Measurements from ENCODE around the gene CSH1.
"Not testable (repeated sequence)": the region's sequence is repeated elsewhere in the genome, so short reads cannot be mapped to it uniquely, and the experiment has no call there.

The CSH1 gene

DNA sequence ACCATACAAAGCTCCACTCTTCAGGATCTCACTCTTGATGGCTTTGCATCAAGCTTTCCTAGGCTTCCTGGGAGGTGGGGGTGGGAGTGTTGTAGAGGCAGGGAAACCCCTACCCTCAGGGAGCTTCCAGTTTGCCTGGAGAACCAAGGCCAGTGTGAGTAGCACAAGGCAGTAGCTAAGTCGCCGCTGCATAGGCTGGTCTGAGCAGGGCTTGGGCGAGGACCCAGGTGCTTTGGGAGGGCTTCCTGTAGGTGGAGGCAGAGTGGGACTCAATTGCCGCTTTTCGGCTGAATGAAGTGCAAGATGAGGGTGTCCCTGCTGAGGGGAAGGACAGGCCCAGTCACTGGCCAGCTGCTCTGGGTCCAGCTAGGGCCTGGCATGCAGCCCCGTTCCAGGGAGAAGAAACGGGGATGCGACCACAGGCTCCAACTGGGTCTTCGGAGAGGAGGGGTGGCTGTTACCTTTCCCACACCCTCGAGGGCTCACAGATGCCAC is 31.8 kb upstream of the CSH1 start:
- no peak for DNase-seq

DNA sequence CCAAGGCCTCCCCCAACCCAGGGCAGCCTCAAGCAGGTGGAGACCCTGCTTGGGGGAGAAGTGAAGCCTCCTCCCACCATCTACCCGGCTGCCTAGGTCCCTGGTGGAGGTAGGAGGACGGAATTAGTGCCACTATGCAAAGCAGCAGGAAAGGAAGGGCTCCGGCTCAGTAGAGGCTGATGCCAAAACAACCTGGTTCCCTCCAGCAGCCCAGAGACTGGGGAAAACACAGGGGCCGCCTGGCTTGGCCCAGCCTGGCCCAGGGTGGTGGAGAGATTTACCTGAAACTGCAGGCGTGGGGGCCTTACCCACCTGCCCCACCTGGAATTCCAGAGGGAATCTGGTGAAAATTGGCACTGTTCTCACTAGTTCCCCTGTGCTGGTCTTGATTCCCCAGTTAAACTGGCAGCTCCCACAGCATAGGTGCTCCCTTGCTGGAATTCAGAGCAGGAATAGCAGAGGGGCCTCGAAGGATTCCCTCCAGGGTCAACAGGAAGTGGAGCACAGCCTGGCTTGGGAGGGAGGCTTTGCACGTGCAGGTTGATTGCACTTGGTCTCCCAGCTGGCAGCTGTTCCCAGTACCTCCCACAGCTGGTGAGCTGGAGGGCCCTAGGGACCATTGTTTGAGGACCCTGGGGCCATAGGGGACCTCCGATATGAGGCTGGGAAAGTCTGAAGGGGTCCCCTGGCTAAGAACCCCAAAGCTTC is 31.2 kb upstream of the CSH1 start:
- DNase-seq = no peak

DNA sequence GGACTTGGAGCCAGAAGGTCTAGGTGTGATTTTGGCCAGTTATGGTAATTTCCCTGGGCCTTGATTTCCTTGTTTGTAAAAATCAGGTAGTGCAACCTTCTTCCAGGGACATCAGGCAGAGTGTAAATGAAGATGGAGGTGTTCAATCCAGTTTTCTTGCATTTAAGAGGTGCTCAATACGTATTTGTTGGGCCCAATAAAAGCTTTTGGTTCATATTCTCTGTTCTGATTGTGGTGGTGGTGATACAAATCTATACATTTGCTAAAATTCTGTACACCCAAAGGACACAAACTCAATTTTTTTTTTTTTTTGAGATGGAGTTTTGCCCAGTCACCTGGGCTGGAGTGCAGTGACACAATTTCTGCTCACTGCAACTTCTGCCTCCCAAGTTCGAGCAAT is 29.8 kb upstream of the CSH1 start:
- DNase-seq = no peak

DNA sequence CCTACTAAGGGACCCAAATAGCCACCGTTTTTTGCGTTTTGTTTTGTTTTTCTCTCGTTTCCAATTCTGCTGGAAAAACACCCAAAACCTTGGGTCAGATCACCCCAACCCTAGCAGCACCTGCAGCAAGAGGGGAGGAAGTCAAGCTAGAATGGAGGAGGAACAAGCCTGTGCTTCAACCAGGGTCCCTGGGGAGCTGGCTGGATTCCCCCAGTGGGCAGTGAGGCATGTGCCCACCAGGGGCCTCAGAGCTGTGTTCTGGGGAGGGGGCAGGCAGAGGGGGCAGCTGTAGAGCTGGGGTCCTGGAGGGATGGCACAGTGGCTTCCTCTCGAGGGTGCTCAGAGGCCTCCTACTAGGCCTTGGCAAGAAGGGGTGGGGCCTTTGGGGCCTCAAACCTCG is 29.2 kb upstream of the CSH1 start:
- DNase-seq = no peak

DNA sequence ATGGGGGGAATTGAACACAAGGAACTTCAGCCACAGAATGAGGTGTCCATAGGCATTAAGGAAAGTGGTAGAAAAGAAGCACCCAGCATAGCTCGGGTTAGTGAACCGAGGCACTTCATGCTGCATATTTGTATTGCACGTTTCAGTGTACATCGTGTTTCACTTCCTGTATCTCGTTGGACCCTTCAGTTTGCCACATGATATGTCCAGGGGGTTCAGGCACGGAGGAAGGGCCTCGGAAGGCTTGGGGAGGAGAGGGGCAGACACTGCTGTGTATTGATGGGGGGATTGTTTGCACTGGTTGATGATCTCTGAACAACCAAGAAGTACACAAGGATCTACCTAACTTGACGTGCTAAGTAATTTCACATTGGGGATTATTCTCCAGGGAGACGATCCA is 26.0 kb upstream of the CSH1 start:
- DNase-seq = not testable (repeated sequence)

DNA sequence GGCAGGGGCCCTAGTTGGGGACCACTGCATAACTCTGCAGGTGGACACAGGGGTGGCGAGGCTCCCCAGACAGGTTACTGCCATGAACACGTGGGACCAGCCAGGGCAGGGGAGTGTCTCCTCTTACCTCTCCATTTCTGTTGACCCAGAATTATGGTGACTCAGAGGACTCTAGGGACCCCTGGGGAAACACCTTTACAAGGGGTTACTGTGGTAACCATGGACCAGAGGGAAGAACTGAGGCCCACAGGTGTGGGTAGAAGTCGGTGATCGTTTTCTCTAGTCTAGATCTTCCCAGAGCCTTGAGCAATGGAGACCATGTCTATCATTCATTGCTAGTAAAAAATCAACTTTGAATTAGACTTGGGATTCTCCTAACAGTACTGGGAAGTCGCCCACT is 24.4 kb upstream of the CSH1 start:
- not testable (repeated sequence) for DNase-seq

DNA sequence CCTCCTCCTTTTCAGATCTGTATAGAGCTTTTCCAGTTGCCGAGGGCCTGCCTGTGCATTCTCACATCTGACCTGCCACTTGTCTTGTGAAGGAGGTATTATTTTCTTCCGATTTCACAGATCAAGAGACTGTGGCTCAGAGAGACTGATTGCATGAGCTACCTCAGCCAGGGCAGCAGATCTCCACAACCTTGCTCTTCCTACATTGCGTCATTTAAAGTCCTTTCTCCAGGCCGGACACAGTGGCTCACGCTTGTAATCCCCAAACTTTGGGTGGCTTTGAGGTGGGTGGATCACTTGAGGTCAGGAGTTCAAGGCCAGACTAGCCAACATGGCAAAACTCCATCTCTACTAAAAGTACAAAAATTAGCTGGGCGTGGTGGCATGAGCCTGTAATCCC is 23.7 kb upstream of the CSH1 start:
- not testable (repeated sequence) for DNase-seq

DNA sequence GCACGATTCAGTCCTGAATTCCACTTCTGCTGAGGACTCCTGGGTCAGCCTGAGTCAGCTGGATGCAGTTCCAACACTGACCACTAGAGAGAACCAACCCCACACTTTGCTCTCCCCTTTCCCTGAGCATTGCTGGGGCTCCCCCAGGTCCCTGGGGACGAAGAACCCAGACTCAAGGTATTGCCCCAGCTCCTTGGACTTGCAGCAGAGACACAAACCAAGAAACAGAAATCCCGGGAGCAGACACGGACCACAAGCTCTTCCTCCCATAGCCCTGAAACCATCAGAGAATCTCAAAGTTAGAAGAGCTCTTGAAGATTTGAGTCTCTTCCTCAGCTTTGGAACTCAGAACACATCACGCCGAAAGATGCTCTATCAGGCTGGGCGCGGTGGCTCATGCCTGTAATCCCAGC is 22.9 kb upstream of the CSH1 start:
- DNase-seq = no peak

DNA sequence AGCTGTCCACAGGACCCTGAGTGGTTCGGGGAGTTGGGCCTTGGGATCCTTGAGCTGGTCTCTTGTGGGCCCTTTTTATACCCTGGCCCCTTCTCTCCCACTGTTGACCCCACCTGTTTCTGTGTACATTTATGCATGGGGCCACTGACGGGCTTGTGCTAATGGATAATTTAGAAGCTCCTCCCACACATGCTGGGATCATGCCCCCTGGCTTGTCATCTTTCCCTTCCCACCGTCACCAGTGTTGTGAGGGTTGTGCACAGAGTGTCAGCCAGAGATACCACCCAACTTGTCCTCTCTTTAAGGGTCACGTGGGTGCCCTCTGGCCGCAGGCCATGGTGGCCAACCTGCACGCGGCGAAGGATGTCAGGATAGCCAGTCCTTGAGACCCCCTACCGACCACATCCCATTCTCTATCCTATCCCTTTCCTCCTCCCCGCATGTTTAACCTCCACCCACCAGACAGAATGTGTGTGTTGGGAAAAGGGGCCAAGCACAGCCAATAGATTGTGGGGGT is 22.5 kb upstream of the CSH1 start, which contains the start of gene GH1:
Gene GH1, minus strand, starts transcription at position 51 of the 517 bp plus-strand sequence. CDS start 63 bp downstream, outside the sequence.
- not testable (repeated sequence) for DNase-seq

DNA sequence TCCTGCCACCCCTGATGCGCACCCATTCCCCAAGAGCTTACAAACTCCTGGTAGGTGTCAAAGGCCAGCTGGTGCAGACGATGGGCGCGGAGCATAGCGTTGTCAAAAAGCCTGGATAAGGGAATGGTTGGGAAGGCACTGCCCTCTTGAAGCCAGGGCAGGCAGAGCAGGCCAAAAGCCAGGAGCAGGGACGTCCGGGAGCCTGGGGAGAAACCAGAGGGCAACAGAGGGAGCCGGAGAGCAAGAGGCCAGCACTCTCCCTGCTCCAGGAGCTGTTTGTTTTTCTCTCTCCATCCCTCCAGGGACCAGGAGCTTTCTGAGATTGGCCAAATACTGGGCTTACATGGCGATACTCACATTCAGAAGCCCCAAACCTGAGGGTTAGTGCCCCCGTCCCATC is 21.9 kb upstream of the CSH1 start:
- DNase-seq = no peak

DNA sequence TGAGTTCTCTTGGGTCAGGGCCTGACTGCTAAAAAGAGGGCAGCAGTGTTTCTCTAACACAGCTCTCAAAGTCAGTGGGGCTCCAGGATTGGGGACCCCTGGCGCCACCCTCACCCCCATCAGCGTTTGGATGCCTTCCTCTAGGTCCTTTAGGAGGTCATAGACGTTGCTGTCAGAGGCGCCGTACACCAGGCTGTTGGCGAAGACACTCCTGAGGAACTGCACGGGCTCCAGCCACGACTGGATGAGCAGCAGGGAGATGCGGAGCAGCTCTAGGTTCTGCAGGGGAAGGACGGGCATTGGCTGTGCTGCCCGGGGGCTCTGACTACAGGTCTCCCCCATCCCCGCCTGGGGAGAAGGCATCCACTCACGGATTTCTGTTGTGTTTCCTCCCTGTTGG is 21.3 kb upstream of the CSH1 start:
- no peak for DNase-seq

DNA sequence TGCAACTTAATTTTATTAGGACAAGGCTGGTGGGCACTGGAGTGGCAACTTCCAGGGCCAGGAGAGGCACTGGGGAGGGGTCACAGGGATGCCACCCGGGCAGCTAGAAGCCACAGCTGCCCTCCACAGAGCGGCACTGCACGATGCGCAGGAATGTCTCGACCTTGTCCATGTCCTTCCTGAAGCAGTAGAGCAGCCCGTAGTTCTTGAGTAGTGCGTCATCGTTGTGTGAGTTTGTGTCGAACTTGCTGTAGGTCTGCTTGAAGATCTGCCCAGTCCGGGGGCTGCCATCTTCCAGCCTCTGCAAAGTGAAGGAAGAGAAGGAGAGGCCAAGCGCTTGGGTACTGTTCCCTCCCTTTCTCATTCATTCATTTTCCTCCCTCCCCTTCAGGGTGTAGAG is 20.8 kb upstream of the CSH1 start:
- not testable (repeated sequence) for DNase-seq

DNA sequence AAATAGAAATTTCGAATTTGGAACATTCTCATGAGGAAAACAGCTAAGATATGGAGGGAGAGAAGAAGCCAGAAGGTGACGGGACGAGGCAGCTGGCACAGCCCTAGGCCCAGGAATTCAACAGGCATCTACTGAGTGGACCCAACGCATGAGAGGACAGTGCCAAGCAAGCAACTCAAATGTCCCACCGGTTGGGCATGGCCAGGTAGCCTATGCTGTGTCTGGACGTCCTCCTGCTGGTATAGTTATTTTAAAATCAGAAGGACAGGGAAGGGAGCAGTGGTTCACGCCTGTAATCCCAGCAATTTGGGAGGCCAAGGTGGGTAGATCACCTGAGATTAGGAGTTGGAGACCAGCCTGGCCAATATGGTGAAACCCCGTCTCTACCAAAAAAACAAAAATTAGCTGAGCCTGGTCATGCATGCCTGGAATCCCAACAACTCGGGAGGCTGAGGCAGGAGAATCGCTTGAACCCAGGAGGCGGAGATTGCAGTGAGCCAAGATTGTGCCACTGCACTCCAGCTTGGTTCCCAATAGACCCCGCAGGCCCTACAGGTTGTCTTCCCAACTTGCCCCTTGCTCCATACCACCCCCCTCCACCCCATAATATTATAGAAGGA is 20.3 kb upstream of the CSH1 start:
- no peak for DNase-seq

DNA sequence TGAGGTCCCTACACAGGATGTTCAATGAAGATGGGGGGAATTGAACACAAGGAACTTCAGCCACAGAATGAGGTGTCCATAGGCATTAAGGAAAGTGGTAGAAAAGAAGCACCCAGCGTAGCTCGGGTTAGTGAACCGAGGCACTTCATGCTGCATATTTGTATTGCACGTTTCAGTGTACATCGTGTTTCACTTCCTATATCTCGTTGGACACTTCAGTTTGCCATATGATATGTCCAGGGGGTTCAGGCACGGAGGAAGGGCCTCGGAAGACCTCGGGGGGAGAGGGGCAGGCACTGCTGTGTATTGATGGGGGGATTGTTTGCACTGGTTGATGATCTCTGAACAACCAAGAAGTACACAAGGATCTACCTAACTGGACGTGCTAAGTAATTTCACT is 19.4 kb upstream of the CSH1 start:
- DNase-seq = not testable (repeated sequence)

DNA sequence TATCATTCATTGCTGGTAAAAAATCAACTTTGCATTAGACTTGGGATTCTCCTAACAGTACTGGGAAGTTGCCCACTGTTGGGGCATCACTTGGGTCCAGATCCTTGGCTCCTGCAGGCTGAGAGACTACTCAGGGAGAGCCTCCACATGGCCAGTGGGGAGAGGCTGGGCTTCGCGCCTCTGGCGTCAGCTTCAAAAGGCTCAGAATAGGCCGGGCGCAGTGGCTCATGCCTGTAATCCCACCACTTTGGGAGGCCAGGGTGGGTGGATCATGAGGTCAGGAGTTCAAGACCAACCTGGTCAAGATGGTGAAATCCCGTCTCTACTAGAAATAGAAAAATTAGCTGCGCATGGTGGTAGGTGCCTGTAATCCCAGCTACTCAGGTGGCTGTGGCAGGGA is 18.1 kb upstream of the CSH1 start:
- DNase-seq = no peak

DNA sequence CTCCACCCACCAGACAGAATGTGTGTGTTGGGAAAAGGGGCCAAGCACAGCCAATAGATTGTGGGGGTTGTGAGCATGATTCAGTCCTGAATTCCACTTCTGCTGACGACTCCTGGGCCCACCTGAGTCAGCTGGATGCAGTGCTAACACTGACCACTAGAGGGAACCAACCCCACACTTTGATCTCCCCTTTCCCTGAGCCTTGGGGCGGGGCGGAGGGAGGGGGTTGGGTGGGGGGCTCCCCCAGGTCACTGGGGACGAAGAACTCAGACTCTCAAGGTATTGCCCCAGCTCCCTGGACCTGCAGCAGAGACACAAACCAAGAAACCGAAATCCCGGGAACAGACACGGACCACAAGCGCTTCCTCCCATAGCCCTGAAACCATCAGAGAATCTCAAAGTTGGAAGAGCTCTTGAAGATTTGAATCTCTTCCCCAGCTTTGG is 15.3 kb upstream of the CSH1 start:
- no peak for DNase-seq

DNA sequence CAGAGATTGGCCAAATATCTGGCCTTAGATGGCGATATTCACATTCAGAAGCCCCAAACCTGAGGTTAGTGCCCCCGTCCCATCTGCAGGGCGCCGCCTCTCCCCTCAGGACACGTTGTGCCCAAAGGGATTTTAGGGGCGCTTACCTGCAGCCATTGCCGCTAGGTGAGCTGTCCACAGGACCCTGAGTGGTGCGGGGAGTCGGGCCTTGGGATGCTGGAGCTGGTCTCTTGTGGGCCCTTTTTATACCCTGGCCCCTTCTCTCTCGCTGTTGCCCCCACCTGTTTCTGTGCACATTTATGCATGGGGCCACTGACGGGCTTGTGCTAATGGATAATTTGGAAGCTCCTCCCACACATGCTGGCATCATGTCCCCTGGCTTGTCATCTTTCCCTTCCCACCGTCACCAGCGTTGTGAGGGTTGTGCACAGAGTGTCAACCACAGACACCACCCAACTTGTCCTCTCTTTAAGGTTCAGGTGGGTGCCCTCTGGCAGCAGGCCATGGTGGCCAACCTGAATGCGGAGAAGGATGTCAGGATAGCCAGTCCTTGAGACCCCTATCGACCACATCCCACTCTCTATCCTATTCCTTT is 14.8 kb upstream of the CSH1 start, which contains the start of gene CSHL1:
Gene CSHL1, minus strand, starts transcription at position 218 of the 595 bp plus-strand sequence. Its CDS starts 62 bp downstream, at position 156.
- no peak for DNase-seq

DNA sequence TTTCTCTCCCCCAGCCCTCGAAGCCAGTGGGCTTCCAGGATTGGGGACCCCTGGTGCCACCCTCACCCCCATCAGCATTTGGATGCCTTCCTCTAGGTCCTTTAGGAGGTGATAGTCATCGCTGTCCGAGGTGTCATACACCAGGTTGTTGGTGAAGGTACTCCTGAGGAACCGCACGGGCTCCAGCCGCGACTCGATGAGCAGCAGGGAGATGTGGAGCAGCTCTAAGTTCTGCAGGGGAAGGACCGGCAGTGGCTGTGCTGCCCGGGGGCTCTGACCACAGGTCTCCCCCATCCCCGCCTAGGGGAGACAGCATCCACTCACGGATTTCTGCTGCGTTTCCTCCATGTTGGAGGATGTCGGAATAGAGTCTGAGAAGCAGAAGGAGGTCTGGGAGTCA is 13.7 kb upstream of the CSH1 start:
- DNase-seq = no peak

DNA sequence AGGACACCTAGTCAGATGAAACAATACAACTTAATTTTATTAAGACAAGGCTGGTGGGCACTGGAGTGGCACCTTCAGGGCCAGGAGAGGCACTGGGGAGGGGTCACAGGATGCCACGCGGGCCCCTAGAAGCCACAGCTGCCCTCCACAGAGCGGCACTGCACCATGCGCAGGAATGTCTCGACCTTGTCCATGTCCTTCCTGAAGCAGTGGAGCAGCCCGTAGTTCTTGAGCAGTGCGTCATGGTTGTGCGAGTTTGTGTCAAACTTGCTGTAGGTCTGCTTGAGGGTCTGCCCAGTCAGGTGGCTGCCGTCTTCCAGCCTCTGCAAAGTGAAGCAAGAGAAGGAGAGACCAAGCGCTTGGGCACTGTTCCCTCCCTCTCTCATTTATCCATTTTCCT is 13.2 kb upstream of the CSH1 start:
- not testable (repeated sequence) for DNase-seq

DNA sequence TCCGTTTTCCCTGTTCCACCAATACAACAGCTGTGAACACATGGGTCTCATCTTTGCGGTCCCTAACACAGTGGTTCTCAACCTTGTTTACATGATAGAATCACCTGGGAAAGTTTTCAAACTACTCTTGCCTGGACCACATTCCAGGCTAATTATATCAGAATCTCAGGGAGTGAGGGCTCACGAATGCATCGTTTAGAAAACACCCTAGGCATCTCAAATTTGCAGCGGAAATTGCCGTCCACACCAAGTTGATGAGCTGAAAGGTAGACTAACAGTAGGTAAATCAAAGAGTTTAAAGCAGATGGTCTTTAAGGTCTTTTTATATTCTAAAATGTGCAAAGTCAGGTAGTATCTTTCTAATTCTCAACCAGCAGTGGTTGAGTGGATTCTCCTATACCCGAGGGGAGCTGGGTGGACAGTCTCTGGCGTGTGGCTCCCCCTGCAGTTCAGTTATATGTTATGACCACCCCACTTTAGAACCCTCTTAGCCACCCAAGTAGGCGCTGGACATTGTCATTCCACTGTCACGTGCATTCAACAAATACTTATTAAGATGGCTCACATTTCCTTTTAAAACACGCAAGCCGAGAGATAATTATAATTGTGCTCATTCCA is 10.9 kb upstream of the CSH1 start:
- not testable (repeated sequence) for DNase-seq

DNA sequence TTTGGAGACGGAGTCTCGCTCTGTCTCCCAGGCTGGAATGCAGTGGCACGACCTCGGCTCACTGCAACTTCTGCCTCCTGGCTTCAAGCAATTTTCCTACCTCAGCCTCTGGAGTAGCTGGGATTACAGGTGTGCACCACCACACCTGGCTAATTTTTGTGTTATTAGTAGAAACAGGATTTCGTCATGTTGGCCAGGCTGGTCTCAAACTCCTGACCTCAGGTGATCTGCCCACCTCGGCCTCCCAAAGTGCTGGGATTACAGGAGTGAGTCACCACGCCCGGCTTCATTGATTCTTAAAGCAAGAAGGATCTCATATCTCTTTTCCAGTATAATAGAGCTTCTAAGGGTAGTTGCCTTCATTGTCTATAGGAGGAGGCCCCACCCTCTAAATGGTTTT is 8.4 kb upstream of the CSH1 start:
- not testable (repeated sequence) for DNase-seq

DNA sequence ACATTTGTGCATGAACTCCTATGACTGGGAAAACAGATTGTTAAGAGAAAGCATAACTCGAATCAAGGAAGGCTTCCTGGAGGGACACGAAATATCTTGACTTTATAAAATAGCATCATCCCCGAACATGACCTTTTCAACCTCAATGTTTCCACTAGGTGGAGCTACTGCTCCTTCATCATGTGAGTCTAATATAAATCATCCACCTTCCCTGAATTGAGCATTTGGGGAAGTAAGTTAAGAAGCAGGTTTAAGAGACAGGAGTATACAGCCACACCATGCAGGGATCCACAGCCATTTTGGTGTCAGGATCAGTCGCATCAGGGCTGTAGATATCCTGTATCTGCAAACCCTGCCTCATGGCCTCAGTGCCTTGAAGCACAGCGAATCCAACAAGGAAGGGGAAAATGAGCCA is 7.4 kb upstream of the CSH1 start:
- DNase-seq = not testable (repeated sequence)

DNA sequence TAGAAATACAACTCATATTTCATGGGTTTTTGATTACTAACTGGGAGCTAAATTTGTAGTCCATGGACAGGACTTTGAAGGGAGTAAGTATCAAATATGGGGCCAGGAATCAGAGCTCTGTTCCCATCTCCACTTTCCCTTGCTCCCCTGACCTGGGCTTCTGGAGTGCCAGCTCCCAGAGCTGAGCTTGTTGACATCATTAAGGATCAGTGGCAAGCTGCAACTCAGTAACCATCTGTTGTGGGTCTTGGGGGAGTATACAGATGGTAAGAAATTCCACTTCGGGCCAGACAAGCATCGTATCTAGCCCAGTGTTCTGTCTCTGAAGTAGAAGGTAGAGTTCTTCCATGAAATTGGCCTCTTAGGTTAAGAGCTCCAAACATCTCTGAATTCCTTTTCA is 5.6 kb upstream of the CSH1 start:
- DNase-seq = not testable (repeated sequence)

Measured in NCI-H1436 treated with DMSO at 0.1 percent for 48 hours (cell line).